ENCODE results near the gene ARL14EPL. TPM values are rescaled to one million over a fixed set of nuclear protein-coding genes. Genes with fewer than 3 reads are reported as not detected.

ARL14EPL gene
- total RNA-seq, 1 experiment from 2014 or later = 0.37 TPM

DNA sequence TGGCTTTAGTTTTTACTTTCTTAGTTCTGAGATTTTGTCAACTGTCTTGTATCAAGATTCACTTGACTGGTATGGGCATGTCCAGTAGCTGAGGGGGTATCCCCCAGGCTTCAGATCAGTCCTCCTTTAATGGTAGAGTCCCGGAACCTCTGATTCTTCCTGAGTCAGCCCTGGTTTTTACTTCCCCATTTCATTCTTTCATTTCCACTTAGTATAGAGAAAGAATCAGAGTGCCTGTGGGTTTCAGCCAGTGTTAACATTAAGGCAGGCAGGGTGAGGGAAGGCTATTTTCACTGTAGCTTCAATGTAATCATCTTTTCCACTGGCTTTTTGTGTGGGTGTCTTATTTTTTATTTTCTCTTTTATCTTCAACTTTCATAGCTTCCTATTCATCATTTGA lies 44.2 kb downstream of the ARL14EPL start:
- H3K79me2 ChIP-seq (ENCODE audit: low read depth) = no peaks in the 10 kb centered on the region
- intact Hi-C loops (cut with micrococcal nuclease; ENCODE audit: unreplicated experiment) = no loop called here
- no TSS peak for BruUV-seq (replicated peaks)
- no peaks in the 10 kb centered on the region for H4K20me1 ChIP-seq (ENCODE audit: insufficient read depth)
- H3K27ac ChIP-seq = no peak overlapping the region
- H3K36me3 ChIP-seq (ENCODE audit: low read depth) = no peaks in the 10 kb centered on the region
- POLR2A ChIA-PET (ENCODE audit: unreplicated experiment) = interaction anchor here (0.6 kb wide), 1 partner anchor 888 kb away, joined by 3 read pairs; no protein-coding TSS in a partner anchor
- H3K27me3 ChIP-seq (ENCODE audit: insufficient read depth, low read depth) = no peaks in the 10 kb centered on the region
- no peaks in the 10 kb centered on the region for H3K4me1 ChIP-seq (replicated peaks; ENCODE audit: insufficient read depth)
- H3K4me2 ChIP-seq = no peak overlapping the region
- H3F3A ChIP-seq (ENCODE audit: insufficient read depth, low read depth) = no peaks in the 10 kb centered on the region
- no peaks in the 10 kb centered on the region for H3K9me2 ChIP-seq (ENCODE audit: insufficient read depth)
- no peak overlapping the region for H2AFZ ChIP-seq
- H3K9me3 ChIP-seq (ENCODE audit: insufficient read depth, low read depth) = no peaks in the 10 kb centered on the region
- no peak overlapping the region for H3K4me3 ChIP-seq
- DNase-seq = no peak
- no peak for TF ChIP-seq EZH2 (IDR thresholded peaks at IDR 0.05; ENCODE audit: low read depth)
- TF ChIP-seq, protein P1, sequence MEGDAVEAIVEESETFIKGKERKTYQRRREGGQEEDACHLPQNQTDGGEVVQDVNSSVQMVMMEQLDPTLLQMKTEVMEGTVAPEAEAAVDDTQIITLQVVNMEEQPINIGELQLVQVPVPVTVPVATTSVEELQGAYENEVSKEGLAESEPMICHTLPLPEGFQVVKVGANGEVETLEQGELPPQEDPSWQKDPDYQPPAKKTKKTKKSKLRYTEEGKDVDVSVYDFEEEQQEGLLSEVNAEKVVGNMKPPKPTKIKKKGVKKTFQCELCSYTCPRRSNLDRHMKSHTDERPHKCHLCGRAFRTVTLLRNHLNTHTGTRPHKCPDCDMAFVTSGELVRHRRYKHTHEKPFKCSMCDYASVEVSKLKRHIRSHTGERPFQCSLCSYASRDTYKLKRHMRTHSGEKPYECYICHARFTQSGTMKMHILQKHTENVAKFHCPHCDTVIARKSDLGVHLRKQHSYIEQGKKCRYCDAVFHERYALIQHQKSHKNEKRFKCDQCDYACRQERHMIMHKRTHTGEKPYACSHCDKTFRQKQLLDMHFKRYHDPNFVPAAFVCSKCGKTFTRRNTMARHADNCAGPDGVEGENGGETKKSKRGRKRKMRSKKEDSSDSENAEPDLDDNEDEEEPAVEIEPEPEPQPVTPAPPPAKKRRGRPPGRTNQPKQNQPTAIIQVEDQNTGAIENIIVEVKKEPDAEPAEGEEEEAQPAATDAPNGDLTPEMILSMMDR (conservative IDR thresholded peaks at IDR 0.05) = no peak
- CTCF ChIA-PET = no interaction called here

DNA sequence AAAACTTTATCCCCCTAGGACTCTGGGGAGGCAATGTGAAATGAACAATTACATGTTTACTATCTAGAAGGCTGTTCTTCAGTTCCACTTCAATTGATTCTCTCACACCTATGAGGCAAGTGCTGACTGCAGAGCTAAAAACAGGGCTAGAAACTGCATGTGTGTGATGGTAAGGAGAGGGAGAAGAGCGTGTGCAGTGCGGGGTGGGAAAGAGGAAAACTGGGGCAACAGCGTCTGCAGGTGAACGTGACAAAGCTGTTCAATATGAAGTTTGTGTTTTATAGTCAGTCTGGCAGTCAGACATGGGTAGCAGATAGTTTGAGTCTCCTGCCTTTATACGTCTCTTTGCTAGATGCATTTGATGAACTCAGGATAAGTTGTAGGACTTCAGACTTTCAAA lies 45.9 kb downstream of the ARL14EPL start:
- POLR2A ChIA-PET (ENCODE audit: unreplicated experiment) = no interaction called here
- CTCF ChIA-PET = no interaction called here

DNA sequence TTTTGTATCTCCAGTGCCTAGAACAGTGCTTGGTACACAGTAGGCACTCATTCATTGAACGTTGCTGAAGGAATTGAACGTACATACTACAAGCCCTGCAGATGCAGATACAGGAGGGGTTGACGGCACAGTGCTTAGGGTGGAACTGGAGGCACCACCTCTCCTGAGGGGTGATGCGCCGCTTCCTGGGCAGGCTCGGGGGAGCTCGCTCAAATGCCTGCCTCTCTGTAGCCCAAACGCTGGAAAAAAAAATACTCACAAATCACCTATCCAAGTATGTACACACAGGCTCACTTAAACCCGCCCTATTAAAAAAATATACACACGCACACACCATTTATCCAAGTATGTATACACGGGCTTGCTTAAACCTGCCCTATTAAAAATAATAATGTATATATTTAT lies 52.0 kb downstream of the ARL14EPL start:
- H3K79me2 ChIP-seq (ENCODE audit: low read depth) = peaks cover 22% of the 10 kb centered on the region
- TSS peak; percentile 74 for BruUV-seq (replicated peaks)
- intact Hi-C loops (cut with micrococcal nuclease; ENCODE audit: unreplicated experiment) = loop anchor here (5.0 kb wide), 2 partner anchors 47 to 242 kb away; partner anchors contain the start of genes AP3S1 and ATG12
- peak overlapping the region; percentile 92 for H2AFZ ChIP-seq
- H4K20me1 ChIP-seq (ENCODE audit: insufficient read depth) = no peaks in the 10 kb centered on the region
- H3K4me3 ChIP-seq = peak overlapping the region; percentile 67
- no peak overlapping the region for H3K27ac ChIP-seq
- ChIA-PET CTCF (no interaction called here), POLR2A (ENCODE audit: unreplicated experiment) (interaction anchor here (0.6 kb wide), 1 partner anchor 912 kb away, joined by 7 read pairs; no protein-coding TSS in a partner anchor)
- H3K9me2 ChIP-seq (ENCODE audit: insufficient read depth) = 0 out of 2 replicates have a peak, but pooled peaks cover 5% of the 10 kb centered on the region
- H3K36me3 ChIP-seq (ENCODE audit: low read depth) = no peaks in the 10 kb centered on the region
- peak in 1 of 2 experiments; percentile 15 for DNase-seq
- no peaks in the 10 kb centered on the region; the same call in 1 of the 2 replicates for H3F3A ChIP-seq (ENCODE audit: insufficient read depth, low read depth)
- H3K9me3 ChIP-seq (ENCODE audit: insufficient read depth, low read depth) = no peaks in the 10 kb centered on the region
- H3K4me2 ChIP-seq = peak overlapping the region; percentile 78
- TF ChIP-seq EZH2 (IDR thresholded peaks at IDR 0.05; ENCODE audit: low read depth) = no peak
- TF ChIP-seq, protein P1 (conservative IDR thresholded peaks at IDR 0.05) = no peak
- H3K4me1 ChIP-seq (replicated peaks; ENCODE audit: insufficient read depth) = peaks cover 6% of the 10 kb centered on the region; the same call in 1 of the 2 replicates
- H3K27me3 ChIP-seq (ENCODE audit: insufficient read depth, low read depth) = no peaks in the 10 kb centered on the region

More for the DNA sequence above, 45.9 kb downstream of the ARL14EPL start:
- no TSS peak for BruUV-seq (replicated peaks)
- no peak overlapping the region for H3K27ac ChIP-seq
- no peak overlapping the region for H3K4me3 ChIP-seq
- no peak overlapping the region for H2AFZ ChIP-seq
- DNase-seq = no peak
- H3K36me3 ChIP-seq (ENCODE audit: low read depth) = no peaks in the 10 kb centered on the region
- no peaks in the 10 kb centered on the region for H3K9me3 ChIP-seq (ENCODE audit: insufficient read depth, low read depth)
- H3F3A ChIP-seq (ENCODE audit: insufficient read depth, low read depth) = no peaks in the 10 kb centered on the region
- no peak overlapping the region for H3K4me2 ChIP-seq
- H4K20me1 ChIP-seq (ENCODE audit: insufficient read depth) = no peaks in the 10 kb centered on the region
- H3K4me1 ChIP-seq (replicated peaks; ENCODE audit: insufficient read depth) = no peaks in the 10 kb centered on the region
- no peaks in the 10 kb centered on the region for H3K79me2 ChIP-seq (ENCODE audit: low read depth)
- no peak for TF ChIP-seq EZH2 (IDR thresholded peaks at IDR 0.05; ENCODE audit: low read depth)
- TF ChIP-seq, protein P1 (conservative IDR thresholded peaks at IDR 0.05) = no peak
- H3K9me2 ChIP-seq (ENCODE audit: insufficient read depth) = no peaks in the 10 kb centered on the region
- intact Hi-C loops (cut with micrococcal nuclease; ENCODE audit: unreplicated experiment) = no loop called here
- no peaks in the 10 kb centered on the region for H3K27me3 ChIP-seq (ENCODE audit: insufficient read depth, low read depth)
